OCI-LY1 (cell line): Measurements from ENCODE around the gene PROB1.

ENCODE experiments used
- H2AFZ ChIP-seq: fragments of 200-600 bp; sonication (generic), shearing (Covaris generic); 2 replicates; pipeline ENCODE4 v1.6.0; 2014; ENCODE audit warnings: antibody characterized with exemption, mild to moderate bottlenecking, low read length
- H3F3A ChIP-seq: fragments of 200-600 bp; sonication (generic), shearing (Covaris generic); 2 replicates; pipeline ENCODE4 v1.6.0; 2014; ENCODE audit warnings: mild to moderate bottlenecking, antibody characterized with exemption, low read length, moderate library complexity; ENCODE audit not compliant: insufficient read depth
- H3K27ac ChIP-seq: fragments of 200-600 bp; sonication (generic); 2 replicates; pipeline ENCODE4 v1.5.1; 2014; ENCODE audit warnings: low read length, mixed run types, mild to moderate bottlenecking, low read depth; ENCODE audit not compliant: poor library complexity, severe bottlenecking
- H3K27me3 ChIP-seq: fragments of 200-600 bp; sonication (generic); 2 replicates; pipeline ENCODE4 v1.6.0; 2014; ENCODE audit warnings: antibody characterized with exemption, mild to moderate bottlenecking, low read length, moderate library complexity; ENCODE audit not compliant: insufficient read depth
- H3K36me3 ChIP-seq: fragments of 200-600 bp; sonication (generic); 2 replicates; pipeline ENCODE4 v1.6.1; 2014; ENCODE audit warnings: mild to moderate bottlenecking, antibody characterized with exemption, low read length, moderate library complexity, mixed read lengths; ENCODE audit not compliant: insufficient read depth
- H3K4me1 ChIP-seq: fragments of 200-600 bp; sonication (generic); 2 replicates; pipeline ENCODE4 v1.5.1; 2014; ENCODE audit warnings: mild to moderate bottlenecking, low read length, moderate library complexity; ENCODE audit not compliant: insufficient read depth, severe bottlenecking
- H3K4me2 ChIP-seq: fragments of 200-600 bp; sonication (generic), shearing (Covaris generic); 2 replicates; pipeline ENCODE4 v1.6.1; 2014; ENCODE audit warnings: low read length
- H3K4me3 ChIP-seq: fragments of 200-600 bp; sonication (generic); 2 replicates; pipeline ENCODE4 v1.5.1; 2014; ENCODE audit warnings: low read length, low read depth, mild to moderate bottlenecking, mixed read lengths; ENCODE audit not compliant: poor library complexity, severe bottlenecking
- H3K79me2 ChIP-seq: fragments of 200-600 bp; shearing (Covaris generic); 2 replicates; pipeline ENCODE4 v1.6.1; 2016; ENCODE audit warnings: mixed run types, low read length, mixed read lengths; ENCODE audit not compliant: insufficient read depth
- H3K9ac ChIP-seq: fragments of 200-600 bp; sonication (generic), shearing (Covaris generic); 2 replicates; pipeline ENCODE4 v1.6.1; 2014; ENCODE audit warnings: mild to moderate bottlenecking, low read length, mixed read lengths
- H3K9me2 ChIP-seq: fragments of 200-600 bp; sonication (generic), shearing (Covaris generic); 2 replicates; pipeline ENCODE4 v1.6.1; 2014; ENCODE audit warnings: low read depth, mild to moderate bottlenecking, low read length, mixed read lengths
- H3K9me3 ChIP-seq: fragments of 200-600 bp; shearing (Covaris generic); 2 replicates; pipeline ENCODE4 v1.6.1; 2014; ENCODE audit warnings: low read length, mixed read lengths
- H4K20me1 ChIP-seq: fragments of 200-600 bp; sonication (generic), shearing (Covaris generic); 2 replicates; pipeline ENCODE4 v1.6.0; 2016; ENCODE audit warnings: mild to moderate bottlenecking, low read length; ENCODE audit not compliant: insufficient read depth
- EZH2 ChIP-seq: fragments of 200-600 bp; sonication (generic), shearing (Covaris generic); IDR thresholded peaks from 2 replicates; pipeline ENCODE4 v1.8.0; 2017; ENCODE audit warnings: borderline replicate concordance, mixed run types, mild to moderate bottlenecking, antibody characterized with exemption, low read length, moderate library complexity, mixed read lengths
- TF ChIP-seq, protein P1 (sequence below): fragments of 200-600 bp; sonication (generic), shearing (Covaris generic); IDR thresholded peaks from 2 replicates; pipeline ENCODE4 v1.5.1; 2017; ENCODE audit warnings: mild to moderate bottlenecking, antibody characterized with exemption, low read length, moderate library complexity, mixed read lengths

PROB1 gene

DNA sequence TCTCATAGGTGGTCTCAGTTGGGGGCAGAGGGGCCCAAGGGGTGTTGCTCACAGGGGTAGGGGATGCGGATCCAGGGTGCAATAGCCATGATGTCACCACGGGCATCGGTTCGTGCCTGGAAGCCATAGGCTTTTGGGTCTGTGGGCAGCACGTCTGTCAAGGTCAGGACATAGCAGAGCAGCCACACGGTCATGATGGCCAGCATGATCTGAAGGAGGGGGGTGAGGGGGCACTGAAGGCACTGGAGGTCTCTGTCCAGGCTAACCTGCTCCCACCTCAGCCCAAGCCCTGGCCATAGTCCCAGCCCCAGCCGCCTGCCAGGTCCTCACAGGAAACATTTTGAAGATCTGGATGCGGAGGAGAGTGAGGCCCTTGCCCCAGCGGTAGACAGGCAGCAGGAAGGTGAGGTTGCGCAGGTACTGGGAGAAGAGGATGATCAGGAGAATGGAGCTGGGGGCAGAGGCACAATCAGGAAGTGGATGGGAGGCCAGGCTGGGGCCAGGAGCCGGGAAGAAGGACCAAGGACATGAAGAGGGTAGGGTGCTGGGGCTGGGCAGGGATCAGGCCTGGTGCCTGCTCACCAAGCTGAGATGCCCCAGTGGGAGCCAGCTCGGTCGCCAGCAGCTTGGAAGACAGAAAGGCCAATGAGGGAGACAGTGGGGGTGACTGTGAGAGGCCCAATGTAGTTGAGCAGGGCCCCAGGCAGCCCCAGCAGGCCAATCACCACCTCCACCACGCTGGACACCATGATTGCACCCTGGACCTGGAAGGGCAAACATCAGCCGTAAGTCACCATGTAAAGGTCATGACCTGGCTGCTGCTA, 15.1 kb downstream of the PROB1 start:
- no peaks in the 10 kb centered on the region for H3K79me2 ChIP-seq
- H3K9me2 ChIP-seq: no peaks in the 10 kb centered on the region
- no peak overlapping the region for H3K27ac ChIP-seq
- H3K9ac ChIP-seq: no peak overlapping the region
- peaks cover 20% of the 10 kb centered on the region for H3K4me1 ChIP-seq
- no peak overlapping the region for H3K4me2 ChIP-seq
- H2AFZ ChIP-seq: no peak overlapping the region
- no peaks in the 10 kb centered on the region for H3K9me3 ChIP-seq
- H3K4me3 ChIP-seq: no peak overlapping the region
- no peaks in the 10 kb centered on the region for H3K36me3 ChIP-seq
- H3K27me3 ChIP-seq: no peaks in the 10 kb centered on the region
- no peaks in the 10 kb centered on the region for H3F3A ChIP-seq
- TF ChIP-seq EZH2: no peak
- TF ChIP-seq, protein P1, sequence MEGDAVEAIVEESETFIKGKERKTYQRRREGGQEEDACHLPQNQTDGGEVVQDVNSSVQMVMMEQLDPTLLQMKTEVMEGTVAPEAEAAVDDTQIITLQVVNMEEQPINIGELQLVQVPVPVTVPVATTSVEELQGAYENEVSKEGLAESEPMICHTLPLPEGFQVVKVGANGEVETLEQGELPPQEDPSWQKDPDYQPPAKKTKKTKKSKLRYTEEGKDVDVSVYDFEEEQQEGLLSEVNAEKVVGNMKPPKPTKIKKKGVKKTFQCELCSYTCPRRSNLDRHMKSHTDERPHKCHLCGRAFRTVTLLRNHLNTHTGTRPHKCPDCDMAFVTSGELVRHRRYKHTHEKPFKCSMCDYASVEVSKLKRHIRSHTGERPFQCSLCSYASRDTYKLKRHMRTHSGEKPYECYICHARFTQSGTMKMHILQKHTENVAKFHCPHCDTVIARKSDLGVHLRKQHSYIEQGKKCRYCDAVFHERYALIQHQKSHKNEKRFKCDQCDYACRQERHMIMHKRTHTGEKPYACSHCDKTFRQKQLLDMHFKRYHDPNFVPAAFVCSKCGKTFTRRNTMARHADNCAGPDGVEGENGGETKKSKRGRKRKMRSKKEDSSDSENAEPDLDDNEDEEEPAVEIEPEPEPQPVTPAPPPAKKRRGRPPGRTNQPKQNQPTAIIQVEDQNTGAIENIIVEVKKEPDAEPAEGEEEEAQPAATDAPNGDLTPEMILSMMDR: no peak
- H4K20me1 ChIP-seq: no peaks in the 10 kb centered on the region

DNA sequence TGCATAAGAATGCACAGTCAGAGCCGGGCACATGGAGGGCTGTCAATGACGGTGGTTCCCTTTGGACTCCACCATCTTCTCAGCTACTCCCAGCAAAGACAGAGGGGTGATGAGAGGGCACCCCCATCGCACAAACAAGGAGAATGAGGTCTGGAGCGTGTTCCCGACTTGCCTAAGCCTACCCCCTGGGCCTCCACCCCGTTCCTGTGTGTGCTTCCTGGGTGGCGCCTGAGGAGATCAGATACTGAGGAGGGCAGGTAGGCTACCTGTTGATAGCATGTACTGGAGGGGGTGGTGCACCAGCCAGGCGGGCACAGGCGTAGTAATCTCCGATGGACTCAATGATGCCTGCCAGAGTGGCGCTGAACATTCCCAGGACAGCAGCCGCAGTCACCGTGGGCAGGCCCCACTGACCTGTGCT, 16.0 kb downstream of the PROB1 start:
- Histone ChIP-seq H2AFZ (no peak overlapping the region), H3K9me2 (no peaks in the 10 kb centered on the region), H3K27me3 (no peaks in the 10 kb centered on the region), H3K9ac (no peak overlapping the region), H3K27ac (no peak overlapping the region), H4K20me1 (no peaks in the 10 kb centered on the region), H3K9me3 (no peaks in the 10 kb centered on the region), H3K79me2 (no peaks in the 10 kb centered on the region), H3K4me2 (no peak overlapping the region), H3K4me3 (no peak overlapping the region), H3K4me1 (peaks cover 11% of the 10 kb centered on the region), H3F3A (no peaks in the 10 kb centered on the region), H3K36me3 (no peaks in the 10 kb centered on the region)
- no peak for TF ChIP-seq EZH2
- TF ChIP-seq, protein P1: no peak

DNA sequence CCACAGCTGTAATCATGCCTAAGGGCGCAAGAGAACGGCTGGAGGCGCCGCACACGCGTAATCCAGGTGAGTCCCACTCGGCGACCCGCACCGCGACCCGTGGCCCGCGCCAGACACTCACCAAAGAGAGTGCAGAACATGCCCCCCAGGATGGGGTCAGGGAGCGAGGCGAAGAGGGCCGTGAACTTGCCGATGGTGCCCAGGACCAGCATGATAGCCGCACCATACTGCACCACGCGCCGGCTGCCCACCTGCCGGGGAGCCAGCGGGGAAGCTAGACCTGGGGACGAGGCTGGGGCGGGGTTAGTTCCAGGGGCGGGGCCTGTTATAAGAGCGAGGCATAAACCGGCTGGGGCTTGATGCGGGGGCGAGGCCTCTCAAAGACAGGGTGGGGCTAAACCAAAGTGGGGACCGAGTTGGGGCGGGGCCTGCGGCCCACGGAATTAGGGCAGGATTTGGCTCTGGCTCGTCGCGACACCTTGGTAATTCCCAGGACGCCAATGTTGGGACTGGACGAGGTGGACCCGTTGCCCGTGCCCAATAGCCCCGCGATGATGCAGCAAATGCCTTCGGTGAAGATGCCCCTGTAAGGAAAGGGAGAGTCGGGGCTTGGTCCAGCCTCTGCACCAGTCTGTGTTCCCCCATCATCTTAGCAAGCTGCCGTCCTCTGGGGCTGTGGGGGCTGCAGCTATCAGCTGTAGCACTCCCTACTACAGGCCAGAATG, 16.6 kb downstream of the PROB1 start:
- peaks cover 4% of the 10 kb centered on the region for H3K4me1 ChIP-seq

More for the DNA sequence above, 16.6 kb downstream of the PROB1 start:
- H4K20me1 ChIP-seq: no peaks in the 10 kb centered on the region
- H3K9ac ChIP-seq: no peak overlapping the region
- H3K9me3 ChIP-seq: no peaks in the 10 kb centered on the region
- no peaks in the 10 kb centered on the region for H3K9me2 ChIP-seq
- no peak overlapping the region for H2AFZ ChIP-seq
- H3K79me2 ChIP-seq: no peaks in the 10 kb centered on the region
- H3K27me3 ChIP-seq: no peaks in the 10 kb centered on the region
- H3F3A ChIP-seq: no peaks in the 10 kb centered on the region
- no peak overlapping the region for H3K4me3 ChIP-seq
- H3K27ac ChIP-seq: no peak overlapping the region
- TF ChIP-seq EZH2: no peak
- H3K4me2 ChIP-seq: no peak overlapping the region
- H3K36me3 ChIP-seq: no peaks in the 10 kb centered on the region
